Measurements from ENCODE around the gene POLR2A.
"Not testable (repeated sequence)": the region's sequence is repeated elsewhere in the genome, so short reads cannot be mapped to it uniquely, and the experiment has no call there.

GRCh38 chr17:7481275-7481674 is 2.9 kb upstream of the POLR2A start, which contains the start of gene SLC35G6:
- not testable (repeated sequence) for TF ChIP-seq CTCF (conservative IDR thresholded peaks at IDR 0.05; ENCODE audit: low read depth, low read length); EZH2 (IDR thresholded peaks at IDR 0.05; ENCODE audit: borderline replicate concordance, low read depth, low read length, poor library complexity, severe bottlenecking)

All from A673 (cell line).